OCI-M1 (cell line): ENCODE data around the gene ABL1.
"Not testable (repeated sequence)": the region's sequence is repeated elsewhere in the genome, so short reads cannot be mapped to it uniquely, and the experiment has no call there.

Experiments
- DNase-seq: peaks from one replicate; lab custom pipeline; 2025; lab: John Stamatoyannopoulos, UW

The ABL1 gene

GRCh38 chr9:130825351-130825651 is 9.8 kb upstream of the ABL1 start:
- DNase-seq: peak; percentile 86

GRCh38 chr9:130825809-130826208 is 9.2 kb upstream of the ABL1 start:
- no peak for DNase-seq

GRCh38 chr9:130829762-130830161 is 5.3 kb upstream of the ABL1 start:
- no peak for DNase-seq

GRCh38 chr9:130830231-130830760 is 4.8 kb upstream of the ABL1 start:
- DNase-seq: no peak

DNA sequence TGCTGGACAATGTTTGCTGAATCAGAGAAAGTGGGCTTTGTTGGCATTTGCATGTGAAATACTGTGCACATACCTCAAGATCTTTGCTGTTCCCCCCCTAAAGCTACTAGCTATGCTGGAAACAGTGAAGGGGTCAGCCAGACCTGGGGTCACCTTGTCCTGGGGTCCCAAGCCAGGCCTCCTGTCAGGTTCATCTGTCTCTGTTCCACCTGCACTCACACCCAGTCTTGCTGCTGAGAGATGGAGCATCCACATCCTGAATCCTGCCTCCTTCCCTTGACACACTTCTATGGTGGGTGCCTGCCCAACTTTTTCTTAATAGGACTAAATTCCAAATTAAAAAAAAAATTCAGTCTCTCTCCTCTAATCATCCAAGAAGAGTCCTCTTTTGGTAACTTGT is 4.0 kb upstream of the ABL1 start:
- DNase-seq: no peak

- DNase-seq: no peak
These were observed 1.7 kb upstream of the ABL1 start for GRCh38 chr9:130833031-130833990.

DNA sequence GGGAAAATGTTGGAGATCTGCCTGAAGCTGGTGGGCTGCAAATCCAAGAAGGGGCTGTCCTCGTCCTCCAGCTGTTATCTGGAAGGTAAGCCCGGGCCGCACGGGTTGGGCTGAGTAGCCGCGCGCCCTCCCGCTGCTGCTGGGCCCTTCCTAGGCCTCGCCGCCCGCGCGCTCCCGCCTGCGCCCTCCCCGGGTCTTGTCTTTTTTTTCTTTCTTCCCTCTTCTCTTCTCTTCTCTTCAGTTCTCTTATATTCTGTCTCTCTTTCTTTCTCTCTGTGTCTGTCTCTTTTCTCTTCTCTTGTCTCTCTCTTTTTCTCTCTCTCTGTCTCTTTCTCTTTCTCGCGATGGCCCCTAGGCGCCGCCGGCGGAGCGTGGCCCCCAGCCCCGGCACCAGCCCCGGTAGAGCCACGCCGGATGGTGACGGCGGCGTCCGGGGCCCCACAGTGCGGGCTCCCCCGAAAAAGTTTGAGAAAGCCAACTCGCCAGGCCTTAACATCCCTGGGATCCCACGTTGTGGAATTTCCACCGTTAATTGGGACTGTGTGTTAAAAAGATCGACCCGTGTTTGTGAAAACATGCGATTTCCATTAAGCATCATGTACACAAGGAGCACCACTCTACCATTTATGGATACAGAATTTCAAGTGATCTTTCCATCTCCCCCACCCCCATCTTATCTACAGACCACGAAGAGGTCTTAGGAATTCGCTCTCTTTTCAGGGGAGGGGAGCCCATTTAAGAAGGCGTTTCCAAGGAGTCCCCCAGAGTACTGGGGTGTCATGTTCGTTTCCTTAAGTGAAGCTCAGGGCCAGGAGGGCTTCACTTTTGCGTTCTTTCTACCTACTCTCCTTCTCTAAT is 616 bp downstream of the ABL1 start:
- peak; percentile 59 for DNase-seq

- no peak for DNase-seq
These were observed 2.0 kb downstream of the ABL1 start for GRCh38 chr9:130837002-130837511.

- no peak for DNase-seq
These were observed 2.6 kb downstream of the ABL1 start for GRCh38 chr9:130837643-130838042.

DNA sequence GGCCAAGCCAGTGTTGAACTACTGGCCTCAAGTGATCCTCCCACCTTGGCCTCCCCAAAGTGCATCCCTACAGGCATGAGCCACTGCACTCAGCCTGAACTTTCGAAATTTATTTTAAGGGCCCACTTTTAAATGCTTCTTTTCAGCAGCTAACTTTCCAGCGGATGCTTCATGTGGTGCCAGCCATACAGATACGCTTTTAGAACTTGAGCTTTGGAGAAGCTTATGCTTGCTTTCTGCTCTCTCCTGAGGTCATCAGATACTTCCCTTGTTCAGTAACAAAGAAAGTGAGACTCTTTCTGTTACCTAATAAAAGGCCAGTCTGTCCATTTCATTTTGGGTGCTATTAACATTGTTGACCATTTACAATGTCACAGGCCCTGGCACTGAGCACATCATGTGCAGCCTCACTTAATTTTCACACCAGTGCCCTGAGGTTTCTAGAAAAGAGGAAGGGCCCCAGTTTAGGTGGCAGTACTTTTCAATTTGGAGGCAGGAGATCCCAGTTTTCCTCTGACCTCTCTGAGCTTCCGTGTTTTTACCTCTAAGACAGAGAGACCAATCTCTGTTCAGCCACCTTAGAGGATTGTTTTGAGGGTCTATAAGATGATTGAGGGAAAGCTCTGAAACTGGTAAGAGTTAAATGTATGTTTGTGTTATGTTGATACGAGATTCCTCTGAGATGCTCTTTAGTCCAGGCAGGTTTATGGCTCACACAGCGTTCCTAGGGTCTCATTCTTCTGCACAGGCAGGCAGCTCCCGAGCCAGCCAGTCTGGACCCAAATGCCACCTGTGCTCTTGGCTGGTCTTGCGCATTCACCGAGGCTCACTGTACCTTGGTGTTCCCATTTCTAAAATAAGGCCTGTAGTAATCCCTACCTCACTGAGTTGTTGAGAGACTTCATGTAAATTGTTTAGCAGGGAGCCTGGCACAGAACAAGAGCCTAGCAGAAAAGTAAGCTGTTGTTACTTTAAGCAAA is 4.4 kb downstream of the ABL1 start:
- DNase-seq: no peak

GRCh38 chr9:130842545-130842944 is 7.5 kb downstream of the ABL1 start:
- no peak for DNase-seq

DNA sequence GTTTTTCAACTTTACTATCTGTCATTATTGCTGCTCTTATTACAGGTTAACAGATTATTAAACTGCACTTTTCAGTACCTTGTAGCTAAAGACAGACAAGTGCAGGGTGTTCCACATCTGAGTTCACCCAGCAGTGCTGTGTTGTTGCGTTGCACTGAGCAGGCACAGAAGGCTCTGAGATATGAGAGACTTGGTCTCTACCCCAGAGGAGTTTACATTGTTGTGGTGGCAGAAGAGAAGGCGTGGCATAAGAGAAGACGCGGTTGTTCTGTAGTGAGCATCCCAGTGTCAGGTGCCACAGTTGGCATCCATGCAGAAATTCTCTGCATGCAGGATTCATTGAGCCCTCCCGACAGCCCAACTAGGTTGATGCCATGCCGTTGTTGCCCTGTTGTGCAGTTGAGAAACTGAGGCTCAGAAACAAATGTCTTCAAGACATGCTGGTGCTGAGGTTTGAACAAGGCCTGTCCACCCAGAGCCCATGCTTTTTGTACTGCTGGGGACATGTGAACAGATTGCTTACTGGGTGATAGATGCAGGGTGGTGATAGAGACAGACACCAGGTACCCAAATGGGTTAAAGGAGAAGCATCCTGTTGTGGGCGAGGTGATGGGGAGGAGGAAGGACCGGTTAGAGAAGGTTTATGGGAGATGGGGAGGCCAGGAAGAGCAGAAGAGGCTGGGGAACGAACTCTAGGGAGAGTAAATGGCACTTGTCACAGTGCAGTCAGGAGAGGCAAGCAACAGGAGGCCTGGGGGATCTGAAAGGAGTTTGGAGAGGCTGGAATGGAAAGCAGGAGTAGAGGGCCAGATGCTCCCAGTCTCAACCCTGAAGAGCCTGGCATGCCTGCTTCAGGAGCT is 8.2 kb downstream of the ABL1 start:
- DNase-seq: no peak

DNA sequence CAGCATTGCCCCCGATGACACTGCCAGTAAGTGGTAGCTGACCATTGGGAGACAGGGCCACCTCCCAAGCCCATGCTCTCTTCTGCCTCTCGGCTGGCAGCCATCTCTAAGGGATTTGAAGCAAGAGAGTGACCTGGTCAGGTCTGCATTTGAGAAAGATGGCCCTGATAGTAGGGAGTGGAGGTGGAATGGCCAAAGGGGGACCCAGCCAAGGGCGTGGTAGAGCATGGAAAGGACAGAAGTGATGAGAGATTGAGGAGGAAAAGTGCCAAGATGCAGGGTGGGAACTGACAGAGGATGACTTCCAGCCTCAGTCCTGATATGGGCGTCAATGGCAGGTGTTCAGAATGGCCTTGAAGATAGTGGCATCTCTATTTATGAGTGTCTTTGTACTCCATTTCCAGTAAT is 9.0 kb downstream of the ABL1 start:
- DNase-seq: no peak

GRCh38 chr9:130845254-130845653 is 10.2 kb downstream of the ABL1 start:
- no peak for DNase-seq

- DNase-seq: peak; percentile 78
These were observed 10.9 kb downstream of the ABL1 start for GRCh38 chr9:130845901-130846481.

DNA sequence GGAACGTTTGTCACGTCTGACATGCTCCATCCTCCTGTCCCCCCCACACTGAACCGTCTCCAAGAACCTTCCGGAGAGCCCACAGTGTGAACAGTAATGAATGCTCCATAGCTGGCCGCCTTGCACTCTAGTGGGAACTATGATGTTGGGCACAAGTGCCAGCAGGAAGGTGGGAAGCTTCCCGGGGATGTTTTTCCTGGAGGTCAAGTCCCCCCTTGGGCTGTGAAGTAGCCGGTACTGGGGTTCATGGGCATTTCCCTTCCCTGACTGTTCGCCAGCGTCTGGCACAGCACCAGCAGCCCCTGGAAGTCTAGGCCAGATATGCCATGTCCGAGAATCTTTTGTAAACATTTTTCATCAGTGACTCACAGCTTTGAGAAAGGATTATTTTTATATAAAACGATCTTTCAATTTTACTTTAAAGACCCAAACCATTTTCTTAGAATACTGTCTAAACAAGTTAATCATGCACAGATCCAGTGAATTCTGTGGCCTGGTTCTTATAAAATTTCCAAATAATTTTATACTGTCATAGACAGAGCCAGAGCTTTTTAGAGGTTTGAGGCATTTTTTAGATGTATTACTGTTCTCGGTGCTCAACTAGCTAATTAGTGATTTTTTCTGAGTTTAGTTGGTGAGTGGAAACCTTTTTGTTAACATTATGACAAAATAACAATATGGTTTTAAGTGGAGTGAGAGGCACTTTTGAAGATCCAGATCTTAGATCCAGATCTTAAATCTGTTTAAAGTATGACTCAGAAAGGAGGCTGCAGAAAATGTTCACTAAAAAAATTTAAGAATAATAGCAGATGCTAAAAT is 11.6 kb downstream of the ABL1 start:
- DNase-seq: no peak

DNA sequence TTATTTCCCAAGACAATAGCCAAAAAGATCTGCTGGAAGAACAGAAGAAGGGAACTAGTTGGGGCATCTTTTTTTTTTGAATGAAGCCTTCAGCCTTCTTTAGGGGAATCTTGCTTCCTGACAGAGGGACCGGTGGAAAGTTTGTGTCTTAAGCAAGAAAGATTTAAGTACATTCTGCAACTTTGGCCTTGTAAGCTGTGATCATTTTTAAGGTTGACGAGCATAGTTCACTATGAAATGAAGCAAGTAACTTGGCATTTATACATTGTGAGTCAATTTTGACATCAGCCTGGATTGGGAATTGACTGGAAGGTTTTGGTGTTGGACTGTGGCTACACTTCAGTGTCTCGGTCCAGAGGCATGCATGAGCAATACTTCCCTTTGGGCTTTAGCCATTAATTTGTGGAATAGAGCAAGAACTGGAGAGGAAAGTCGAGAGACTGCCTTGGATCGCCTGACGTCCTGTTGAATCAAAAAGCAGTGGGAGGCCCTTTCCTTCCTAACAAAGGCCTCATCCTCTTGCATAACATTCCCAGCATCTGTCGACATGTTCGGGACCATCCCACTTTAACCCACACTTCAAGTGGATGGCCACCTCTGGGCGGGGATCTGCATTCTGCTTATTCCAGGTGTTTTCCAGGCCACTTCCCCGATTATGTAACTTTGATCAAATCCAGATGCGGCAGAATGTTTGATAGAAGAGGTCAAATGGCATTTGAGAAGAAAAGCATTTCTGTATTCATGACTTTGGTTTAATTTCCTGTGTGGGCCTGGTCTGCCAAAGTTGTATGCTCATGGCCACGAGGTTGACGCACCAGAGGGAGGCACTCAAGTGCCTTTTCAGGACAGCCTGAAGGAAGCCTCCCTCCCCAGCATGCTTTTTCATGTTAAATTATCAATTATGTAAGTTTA is 12.5 kb downstream of the ABL1 start:
- DNase-seq: no peak

DNA sequence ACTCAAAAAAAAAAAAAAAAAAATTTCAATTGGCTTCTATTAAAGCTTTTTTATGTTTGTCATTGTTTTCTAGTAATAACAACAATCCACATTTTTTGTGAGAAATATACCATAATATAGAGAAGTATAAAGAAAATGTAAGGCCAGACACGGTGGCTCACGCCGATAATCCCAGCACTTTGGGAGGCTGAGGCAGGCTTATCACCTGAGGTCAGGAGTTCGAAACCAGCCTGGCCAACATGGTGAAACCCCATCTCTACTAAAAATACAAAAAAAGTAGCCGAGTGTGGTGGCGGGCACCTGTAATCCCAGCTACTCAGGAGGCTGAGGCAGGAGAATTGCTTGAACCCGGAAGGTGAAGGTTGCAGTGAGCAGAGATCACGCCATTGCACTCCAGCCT is 13.5 kb downstream of the ABL1 start:
- not testable (repeated sequence) for DNase-seq
